Effector memory CD4-positive, alpha-beta T cell (primary cell): Measurements from ENCODE around the gene BRCA1.

Source experiments
- DNase-seq, 3 donors: peaks; one replicate each; pipeline ENCODE4 v3.0.0-alpha.2; 2020
- H3K27ac ChIP-seq: 2 replicates; pipeline ENCODE4 v1.7.0; 2013; ENCODE audit warnings: mild to moderate bottlenecking, low read length, moderate library complexity; ENCODE audit not compliant: insufficient read depth, poor library complexity, severe bottlenecking
- H3K27me3 ChIP-seq: replicated peaks from 2 replicates; pipeline ENCODE4 v1.7.0; 2013; ENCODE audit warnings: mild to moderate bottlenecking, low read length; ENCODE audit not compliant: insufficient read depth, control insufficient read depth, poor library complexity, severe bottlenecking
- H3K36me3 ChIP-seq: 2 replicates; pipeline ENCODE4 v1.7.0; 2013; ENCODE audit warnings: mild to moderate bottlenecking, low read length, moderate library complexity; ENCODE audit not compliant: control insufficient read depth, insufficient read depth
- H3K4me1 ChIP-seq: 2 replicates; pipeline ENCODE4 v1.7.0; 2013; ENCODE audit warnings: low read length, mild to moderate bottlenecking; ENCODE audit not compliant: control insufficient read depth, insufficient read depth, poor library complexity, severe bottlenecking
- H3K4me3 ChIP-seq: 2 replicates; pipeline ENCODE4 v1.7.0; 2013; ENCODE audit warnings: low read length, low read depth, mild to moderate bottlenecking; ENCODE audit not compliant: insufficient read depth, poor library complexity, severe bottlenecking
- H3K9me3 ChIP-seq: 2 replicates; pipeline ENCODE4 v1.7.0; 2013; ENCODE audit warnings: mild to moderate bottlenecking, low read length, moderate library complexity; ENCODE audit not compliant: control insufficient read depth

The BRCA1 gene

DNA sequence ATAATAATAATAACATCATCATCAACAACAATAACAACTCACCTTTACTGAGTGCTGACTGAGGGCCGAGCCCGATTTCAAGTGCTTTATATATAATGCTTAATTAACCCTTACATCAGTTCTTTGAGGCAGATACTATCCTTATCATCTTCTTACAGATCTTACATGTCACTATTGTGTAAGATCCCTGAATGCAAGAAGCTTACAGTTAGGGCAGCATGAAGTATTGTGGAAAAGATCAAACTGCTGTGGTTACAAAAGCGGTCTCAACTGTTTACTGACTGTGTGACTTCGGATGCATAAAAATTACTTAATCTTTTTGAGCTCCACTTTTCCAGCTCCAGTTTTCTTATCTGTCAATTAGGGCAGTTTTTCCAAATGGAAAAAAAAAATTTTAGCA lies 106.2 kb downstream of the BRCA1 start:
- DNase-seq = no peak
- Histone ChIP-seq H3K27me3 (no peaks in the 10 kb centered on the region), H3K4me1 (peaks cover 9% of the 10 kb centered on the region), H3K27ac (peak overlapping the region; percentile 15), H3K4me3 (no peak overlapping the region), H3K36me3 (peaks cover 7% of the 10 kb centered on the region), H3K9me3 (no peaks in the 10 kb centered on the region)

DNA sequence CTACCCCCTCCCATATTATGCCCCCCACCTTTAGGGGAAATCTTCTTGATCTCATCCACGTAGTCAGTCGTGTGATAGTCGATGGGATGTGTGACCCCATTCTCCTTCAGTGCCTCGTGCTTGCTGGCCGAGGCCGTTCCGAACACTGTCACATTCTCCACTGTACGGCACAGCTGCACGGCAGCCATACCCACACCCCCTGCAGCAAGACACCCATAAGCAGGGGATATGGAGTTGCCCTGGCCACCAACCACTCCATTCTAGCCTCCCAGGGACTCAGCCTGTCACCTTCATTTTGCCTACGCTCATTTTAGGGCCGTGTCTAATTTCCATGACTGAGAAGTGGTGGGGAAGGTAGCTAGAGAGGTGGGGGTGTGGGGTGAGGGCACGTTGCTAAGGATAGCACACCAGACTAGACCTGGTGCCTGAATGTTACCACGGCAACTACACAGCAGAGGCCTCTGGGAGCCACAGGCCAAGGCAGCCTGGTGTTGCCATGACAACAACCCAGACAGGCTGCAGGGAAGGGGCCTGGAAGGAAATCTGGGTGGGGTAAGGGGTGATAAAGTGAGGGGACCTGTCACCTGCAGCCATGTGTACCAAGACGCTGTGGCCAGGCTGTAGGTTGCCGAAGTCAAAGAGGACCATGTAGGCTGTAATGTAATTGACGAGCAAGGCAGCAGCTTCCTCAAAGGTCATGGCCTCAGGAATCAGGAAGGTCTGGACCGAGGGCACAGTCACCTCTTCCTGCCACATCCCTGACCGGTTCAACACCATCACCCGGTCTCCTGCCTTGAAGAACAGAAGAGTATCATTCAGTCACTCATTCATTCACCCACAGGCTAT lies 106.9 kb downstream of the BRCA1 start:
- Histone ChIP-seq H3K36me3 (peaks cover 14% of the 10 kb centered on the region), H3K27ac (peak overlapping the region; percentile 31), H3K9me3 (no peaks in the 10 kb centered on the region), H3K4me1 (peaks cover 7% of the 10 kb centered on the region), H3K4me3 (no peak overlapping the region), H3K27me3 (no peaks in the 10 kb centered on the region)
- DNase-seq = peak; percentile 29 to 53 (median 37)

DNA sequence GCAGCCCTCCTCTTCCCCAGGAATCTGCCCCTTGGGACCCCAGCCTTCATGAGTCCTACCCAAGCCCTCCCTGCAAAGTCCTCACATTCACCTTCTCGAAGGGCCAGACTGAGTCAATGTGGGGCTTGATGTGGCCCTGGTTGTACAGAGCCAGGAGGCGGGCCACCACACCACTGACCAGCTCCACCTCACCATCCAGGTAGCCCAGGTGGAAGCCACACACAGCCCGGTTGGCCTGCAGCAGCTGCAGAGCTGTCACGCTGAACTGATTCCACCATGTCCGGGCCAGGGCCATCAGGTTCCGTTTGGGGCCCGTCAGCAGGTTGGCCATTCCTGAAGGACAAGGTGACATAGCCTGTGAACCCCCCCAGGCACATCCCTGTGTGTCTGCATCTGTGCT lies 108.9 kb downstream of the BRCA1 start:
- no peaks in the 10 kb centered on the region for H3K27me3 ChIP-seq
- H3K36me3 ChIP-seq = peaks cover 21% of the 10 kb centered on the region
- peaks cover 7% of the 10 kb centered on the region for H3K4me1 ChIP-seq
- no peak for DNase-seq
- no peak overlapping the region for H3K4me3 ChIP-seq
- H3K27ac ChIP-seq = no peak overlapping the region
- H3K9me3 ChIP-seq = no peaks in the 10 kb centered on the region

DNA sequence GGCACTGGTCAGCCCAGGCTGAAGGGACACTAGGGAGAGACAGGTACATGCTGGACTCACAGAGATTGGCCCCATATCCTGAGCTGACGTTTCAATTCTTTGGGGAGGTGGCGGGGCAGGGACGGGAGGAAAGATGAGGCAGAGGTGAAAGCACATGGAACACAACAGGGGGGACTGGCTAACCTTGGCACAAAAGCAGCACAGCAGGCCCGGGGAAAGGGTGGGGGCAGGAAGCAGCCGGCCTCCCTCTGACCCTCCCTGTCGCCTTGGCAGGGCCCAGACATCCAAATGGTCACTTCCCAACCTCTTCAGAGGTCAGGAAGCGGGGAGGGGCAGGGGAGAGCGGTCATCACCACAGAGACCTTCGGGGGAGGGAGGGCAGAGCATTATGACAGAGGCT lies 109.6 kb downstream of the BRCA1 start:
- Histone ChIP-seq H3K27ac (no peak overlapping the region), H3K36me3 (peaks cover 21% of the 10 kb centered on the region), H3K27me3 (no peaks in the 10 kb centered on the region), H3K9me3 (no peaks in the 10 kb centered on the region), H3K4me3 (no peak overlapping the region), H3K4me1 (peaks cover 7% of the 10 kb centered on the region)
- no peak for DNase-seq

DNA sequence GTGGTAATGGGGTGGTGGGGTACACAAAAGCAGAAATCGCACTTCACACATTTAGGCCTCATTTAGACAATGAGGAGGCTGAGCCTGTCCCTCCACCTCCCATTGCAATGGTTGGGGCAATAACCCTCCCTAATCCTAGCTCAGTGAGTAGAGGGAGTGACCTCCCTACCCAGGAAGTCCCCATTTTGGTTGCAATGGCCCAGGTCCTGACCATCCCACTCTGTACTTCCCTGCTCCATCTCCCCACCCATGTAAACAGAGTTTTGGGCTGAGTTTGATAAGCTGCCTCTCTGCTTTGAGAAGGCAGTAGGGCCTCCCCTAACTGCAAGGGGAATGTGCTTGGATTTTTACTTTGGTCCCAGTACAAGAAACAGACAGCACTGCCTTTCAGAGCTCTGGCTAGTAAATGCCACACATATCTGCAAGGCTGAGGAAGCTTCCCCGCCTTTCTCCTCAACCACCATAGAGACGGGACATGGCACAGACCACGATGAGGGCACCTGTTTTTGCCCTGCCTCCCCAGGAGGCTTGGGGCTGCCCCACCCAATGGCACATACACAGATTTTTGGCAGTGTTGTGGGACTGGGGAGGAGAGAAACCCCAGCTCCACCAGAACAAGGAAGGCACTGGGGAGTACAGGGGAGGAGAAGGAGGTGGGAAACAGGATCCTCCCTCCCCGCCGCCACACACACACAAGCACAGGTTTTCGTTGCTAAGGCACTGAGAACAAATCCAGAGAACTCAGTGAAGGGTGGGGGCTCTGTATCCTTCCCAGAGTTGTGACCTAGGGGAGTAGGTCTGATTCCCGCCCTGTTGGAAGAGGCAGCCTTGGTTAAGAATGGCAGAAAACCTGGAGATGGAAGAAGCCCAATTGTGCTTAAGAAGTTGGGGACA lies 110.3 kb downstream of the BRCA1 start:
- Histone ChIP-seq H3K4me3 (no peak overlapping the region), H3K36me3 (peaks cover 21% of the 10 kb centered on the region), H3K4me1 (peaks cover 7% of the 10 kb centered on the region), H3K27ac (no peak overlapping the region), H3K9me3 (no peaks in the 10 kb centered on the region), H3K27me3 (no peaks in the 10 kb centered on the region)
- no peak for DNase-seq

DNA sequence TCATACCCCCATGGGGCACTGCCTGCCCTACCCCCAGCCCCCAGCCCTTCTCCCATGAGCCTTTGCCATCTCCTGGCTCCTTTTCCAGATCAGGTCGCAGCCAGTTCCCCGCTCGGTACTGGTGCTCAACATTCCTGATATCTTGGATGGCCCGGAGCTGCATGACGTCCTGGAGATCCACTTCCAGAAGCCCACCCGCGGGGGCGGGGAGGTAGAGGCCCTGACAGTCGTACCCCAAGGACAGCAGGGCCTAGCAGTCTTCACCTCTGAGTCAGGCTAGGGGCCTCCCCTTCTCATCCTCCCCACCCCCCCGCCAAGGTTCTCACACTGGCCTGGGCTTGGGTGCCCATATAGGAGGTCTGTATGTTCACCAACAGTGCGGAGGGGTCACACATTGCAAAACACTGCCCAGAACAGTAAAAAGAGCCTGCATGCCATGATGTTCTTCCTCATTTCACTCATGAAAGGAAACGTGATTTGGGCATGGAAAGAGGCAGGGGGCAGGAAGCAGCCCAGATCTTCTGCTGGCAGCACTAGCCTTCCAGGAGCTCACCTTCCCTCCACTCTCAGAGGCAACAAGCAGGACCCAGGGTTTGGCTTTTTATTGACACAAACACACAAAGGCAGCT lies 111.0 kb downstream of the BRCA1 start:
- Histone ChIP-seq H3K27ac (no peak overlapping the region), H3K4me1 (peaks cover 7% of the 10 kb centered on the region), H3K4me3 (no peak overlapping the region), H3K9me3 (no peaks in the 10 kb centered on the region), H3K36me3 (peaks cover 21% of the 10 kb centered on the region), H3K27me3 (no peaks in the 10 kb centered on the region)
- DNase-seq = no peak

DNA sequence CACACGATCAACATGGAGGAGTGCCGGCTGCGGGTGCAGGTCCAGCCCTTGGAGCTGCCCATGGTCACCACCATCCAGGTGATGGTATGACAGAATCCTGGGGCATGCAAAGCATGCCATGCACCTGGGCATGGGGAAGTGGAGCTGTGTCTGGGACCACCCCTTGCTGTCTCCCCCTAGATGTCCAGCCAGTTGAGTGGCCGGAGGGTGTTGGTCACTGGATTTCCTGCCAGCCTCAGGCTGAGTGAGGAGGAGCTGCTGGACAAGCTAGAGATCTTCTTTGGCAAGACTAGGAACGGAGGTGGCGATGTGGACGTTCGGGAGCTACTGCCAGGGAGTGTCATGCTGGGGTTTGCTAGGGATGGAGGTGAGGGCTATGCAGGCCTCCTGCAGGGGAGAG lies 111.9 kb downstream of the BRCA1 start:
- H3K9me3 ChIP-seq = no peaks in the 10 kb centered on the region
- peaks cover 21% of the 10 kb centered on the region for H3K36me3 ChIP-seq
- no peak overlapping the region for H3K4me3 ChIP-seq
- H3K27ac ChIP-seq = no peak overlapping the region
- no peaks in the 10 kb centered on the region for H3K27me3 ChIP-seq
- no peaks in the 10 kb centered on the region for H3K4me1 ChIP-seq
- DNase-seq = no peak

DNA sequence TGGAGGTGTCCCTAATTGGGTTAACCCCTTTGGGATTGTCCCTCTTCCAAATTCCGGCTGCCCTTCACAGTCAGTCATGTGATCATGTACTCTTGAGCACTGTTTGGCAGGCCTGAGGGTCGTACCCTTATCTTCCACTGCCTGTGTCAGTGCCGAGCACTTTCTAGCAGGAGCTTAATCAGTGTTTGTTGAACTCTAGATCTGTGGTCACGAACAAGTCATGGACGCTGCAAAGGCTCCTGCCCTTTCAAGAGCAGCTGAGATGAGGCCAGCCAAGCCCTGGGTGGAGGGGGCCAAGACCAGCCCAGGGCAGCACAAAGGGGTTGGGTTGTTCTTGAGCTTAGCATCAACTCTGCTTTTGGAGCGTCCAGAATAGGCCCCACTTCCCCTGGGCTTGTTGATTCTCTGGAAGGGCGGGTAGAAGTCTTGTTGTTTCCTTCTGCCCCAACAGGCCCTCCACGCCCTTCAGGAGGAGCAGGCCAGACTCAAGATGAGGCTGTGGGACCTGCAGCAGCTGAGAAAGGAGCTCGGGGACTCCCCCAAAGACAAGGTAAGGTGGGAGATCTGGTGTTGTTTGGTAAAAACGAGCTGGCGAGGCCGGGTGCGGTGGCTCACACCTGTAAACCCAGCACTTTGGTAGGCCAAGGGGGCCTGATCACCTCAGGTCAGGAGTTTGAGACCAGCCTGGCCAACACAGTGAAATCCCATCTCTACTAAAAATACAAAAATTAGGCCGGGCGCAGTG lies 113.3 kb downstream of the BRCA1 start:
- no peak overlapping the region for H3K27ac ChIP-seq
- no peak overlapping the region for H3K4me3 ChIP-seq
- H3K36me3 ChIP-seq = peaks cover 21% of the 10 kb centered on the region

DNA sequence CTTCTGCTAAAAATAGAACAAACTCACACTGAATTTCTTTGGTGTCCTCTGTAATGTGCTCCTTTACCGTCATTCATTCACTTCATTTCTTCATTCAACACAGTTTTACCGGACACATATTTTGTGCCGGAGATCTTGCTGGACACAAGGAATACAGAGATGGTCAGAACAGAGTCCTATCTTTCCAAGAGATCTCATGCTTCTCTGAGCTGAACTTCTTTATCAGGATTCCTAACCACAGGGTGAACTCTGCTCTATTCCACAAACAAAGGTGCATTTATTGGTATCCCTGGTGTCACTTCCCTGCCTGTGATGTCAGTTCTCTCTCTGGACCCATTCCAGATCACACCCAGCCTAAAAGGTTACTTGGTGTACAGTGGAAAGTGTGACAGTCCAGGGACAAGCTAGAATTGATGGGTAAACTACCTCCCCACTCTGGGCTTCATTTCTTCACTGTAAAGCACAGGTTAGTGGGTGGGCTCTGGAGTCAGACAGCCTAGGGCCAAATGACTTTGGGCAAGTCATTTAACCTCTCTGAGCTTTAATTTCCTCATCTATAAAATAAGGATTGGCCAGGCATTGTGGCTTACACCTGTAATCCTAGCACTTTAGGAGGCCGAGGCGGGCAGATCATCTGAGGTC lies 114.4 kb downstream of the BRCA1 start:
- Histone ChIP-seq H3K36me3 (peaks cover 21% of the 10 kb centered on the region), H3K27ac (no peak overlapping the region), H3K9me3 (no peaks in the 10 kb centered on the region), H3K27me3 (no peaks in the 10 kb centered on the region), H3K4me3 (no peak overlapping the region), H3K4me1 (no peaks in the 10 kb centered on the region)
- no peak for DNase-seq

More for the DNA sequence above, 113.3 kb downstream of the BRCA1 start:
- Histone ChIP-seq H3K9me3 (no peaks in the 10 kb centered on the region), H3K27me3 (no peaks in the 10 kb centered on the region), H3K4me1 (no peaks in the 10 kb centered on the region)
- DNase-seq = no peak
